ENCODE measurements around the gene SYF2. TPM values are rescaled to one million over a fixed set of nuclear protein-coding genes. Genes with fewer than 3 reads are reported as not detected.

SYF2 gene
- total and polyA plus RNA-seq, 2 experiments from 2014 or later, result 24.6 to 82.6 TPM

- TF ChIP-seq, protein P1, sequence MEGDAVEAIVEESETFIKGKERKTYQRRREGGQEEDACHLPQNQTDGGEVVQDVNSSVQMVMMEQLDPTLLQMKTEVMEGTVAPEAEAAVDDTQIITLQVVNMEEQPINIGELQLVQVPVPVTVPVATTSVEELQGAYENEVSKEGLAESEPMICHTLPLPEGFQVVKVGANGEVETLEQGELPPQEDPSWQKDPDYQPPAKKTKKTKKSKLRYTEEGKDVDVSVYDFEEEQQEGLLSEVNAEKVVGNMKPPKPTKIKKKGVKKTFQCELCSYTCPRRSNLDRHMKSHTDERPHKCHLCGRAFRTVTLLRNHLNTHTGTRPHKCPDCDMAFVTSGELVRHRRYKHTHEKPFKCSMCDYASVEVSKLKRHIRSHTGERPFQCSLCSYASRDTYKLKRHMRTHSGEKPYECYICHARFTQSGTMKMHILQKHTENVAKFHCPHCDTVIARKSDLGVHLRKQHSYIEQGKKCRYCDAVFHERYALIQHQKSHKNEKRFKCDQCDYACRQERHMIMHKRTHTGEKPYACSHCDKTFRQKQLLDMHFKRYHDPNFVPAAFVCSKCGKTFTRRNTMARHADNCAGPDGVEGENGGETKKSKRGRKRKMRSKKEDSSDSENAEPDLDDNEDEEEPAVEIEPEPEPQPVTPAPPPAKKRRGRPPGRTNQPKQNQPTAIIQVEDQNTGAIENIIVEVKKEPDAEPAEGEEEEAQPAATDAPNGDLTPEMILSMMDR (conservative IDR thresholded peaks at IDR 0.05; ENCODE audit: low read depth in 2 of 2), result peak; percentile 38 to 69
- no peak for TF ChIP-seq NANOG (IDR thresholded peaks at IDR 0.05; ENCODE audit: borderline replicate concordance)
- TF ChIP-seq, protein P2, sequence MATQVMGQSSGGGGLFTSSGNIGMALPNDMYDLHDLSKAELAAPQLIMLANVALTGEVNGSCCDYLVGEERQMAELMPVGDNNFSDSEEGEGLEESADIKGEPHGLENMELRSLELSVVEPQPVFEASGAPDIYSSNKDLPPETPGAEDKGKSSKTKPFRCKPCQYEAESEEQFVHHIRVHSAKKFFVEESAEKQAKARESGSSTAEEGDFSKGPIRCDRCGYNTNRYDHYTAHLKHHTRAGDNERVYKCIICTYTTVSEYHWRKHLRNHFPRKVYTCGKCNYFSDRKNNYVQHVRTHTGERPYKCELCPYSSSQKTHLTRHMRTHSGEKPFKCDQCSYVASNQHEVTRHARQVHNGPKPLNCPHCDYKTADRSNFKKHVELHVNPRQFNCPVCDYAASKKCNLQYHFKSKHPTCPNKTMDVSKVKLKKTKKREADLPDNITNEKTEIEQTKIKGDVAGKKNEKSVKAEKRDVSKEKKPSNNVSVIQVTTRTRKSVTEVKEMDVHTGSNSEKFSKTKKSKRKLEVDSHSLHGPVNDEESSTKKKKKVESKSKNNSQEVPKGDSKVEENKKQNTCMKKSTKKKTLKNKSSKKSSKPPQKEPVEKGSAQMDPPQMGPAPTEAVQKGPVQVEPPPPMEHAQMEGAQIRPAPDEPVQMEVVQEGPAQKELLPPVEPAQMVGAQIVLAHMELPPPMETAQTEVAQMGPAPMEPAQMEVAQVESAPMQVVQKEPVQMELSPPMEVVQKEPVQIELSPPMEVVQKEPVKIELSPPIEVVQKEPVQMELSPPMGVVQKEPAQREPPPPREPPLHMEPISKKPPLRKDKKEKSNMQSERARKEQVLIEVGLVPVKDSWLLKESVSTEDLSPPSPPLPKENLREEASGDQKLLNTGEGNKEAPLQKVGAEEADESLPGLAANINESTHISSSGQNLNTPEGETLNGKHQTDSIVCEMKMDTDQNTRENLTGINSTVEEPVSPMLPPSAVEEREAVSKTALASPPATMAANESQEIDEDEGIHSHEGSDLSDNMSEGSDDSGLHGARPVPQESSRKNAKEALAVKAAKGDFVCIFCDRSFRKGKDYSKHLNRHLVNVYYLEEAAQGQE (IDR thresholded peaks at IDR 0.05; ENCODE audit: unreplicated experiment), result no peak
- TF ChIP-seq ZNF331 (CRISPR knock-in tag; IDR thresholded peaks at IDR 0.05; ENCODE audit: low read depth), result no peak
- TF ChIP-seq POLR2AphosphoS5 (IDR thresholded peaks at IDR 0.05; ENCODE audit: low read depth), result peak; percentile 76
- no peak for TF ChIP-seq ZNF114 (CRISPR knock-in tag; IDR thresholded peaks at IDR 0.05)
- TF ChIP-seq JUNB (IDR thresholded peaks at IDR 0.05; ENCODE audit: unreplicated experiment), result no peak
- TF ChIP-seq STAT1 (IDR thresholded peaks at IDR 0.05; ENCODE audit: unreplicated experiment), result no peak
- TF ChIP-seq CREB1 (CRISPR knock-in tag; IDR thresholded peaks at IDR 0.05; ENCODE audit: low read depth), result peak; percentile 72
- no peak for TF ChIP-seq EZH2 (IDR thresholded peaks at IDR 0.05; ENCODE audit: low read depth, unreplicated experiment)
These were observed 7.6 kb upstream of the SYF2 start (continued) for GRCh38 chr1:25239681-25240541.

DNA sequence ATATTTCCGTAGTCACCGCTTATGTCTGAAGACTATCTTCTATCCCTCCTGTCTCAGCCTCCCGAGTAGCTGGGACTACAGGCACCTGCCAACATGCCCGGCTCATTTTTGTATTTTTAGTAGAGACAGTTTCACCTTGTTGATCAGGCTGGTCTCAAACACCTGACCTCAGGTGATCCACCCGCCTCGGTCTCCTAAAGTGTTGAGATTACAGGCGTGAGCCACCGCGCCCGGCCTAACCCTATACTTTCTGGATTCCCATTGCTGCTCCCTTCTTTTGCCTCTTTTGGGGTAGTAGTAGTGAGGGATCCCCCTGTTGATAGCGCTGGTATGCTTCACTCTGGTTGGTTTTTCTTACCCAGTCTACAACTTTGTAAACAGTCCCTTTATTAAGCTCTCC lies 5.7 kb upstream of the SYF2 start:
- Histone ChIP-seq H3K4me2 (no peak overlapping the region), H3K36me3 (ENCODE audit: insufficient read depth) (peaks cover 12% of the 10 kb centered on the region; the same call in 1 of the 2 replicates), H3F3A (replicated peaks; ENCODE audit: low read depth) (peaks cover 11% of the 10 kb centered on the region), H3K79me2 (replicated peaks; ENCODE audit: insufficient read depth) (peaks cover 26% of the 10 kb centered on the region), H3K27ac (ENCODE audit: low read depth) (no peak overlapping the region), H3K9me2 (ENCODE audit: insufficient read depth) (no peaks in the 10 kb centered on the region), H3K4me1 (ENCODE audit: insufficient read depth) (peaks cover 15% of the 10 kb centered on the region), H4K20me1 (replicated peaks; ENCODE audit: insufficient read depth) (no peaks in the 10 kb centered on the region; the same call in 1 of the 2 replicates), H2AFZ (no peak overlapping the region), H3K27me3 (ENCODE audit: insufficient read depth) (no peaks in the 10 kb centered on the region), H3K4me3 (no peak overlapping the region)
- no peaks in the 10 kb centered on the region for H3K9me3 Mint-ChIP-seq
- peaks cover 13% of the 10 kb centered on the region for H3K27me3 Mint-ChIP-seq (ENCODE audit: insufficient read depth, low read depth, poor library complexity)
- H3K4me1 Mint-ChIP-seq, result peaks cover 6% of the 10 kb centered on the region
- DNase-seq (ENCODE audit: low spot score) (no peak), ATAC-seq (no peak)
- no peak overlapping the region for H3K4me3 Mint-ChIP-seq
- peaks cover 24% of the 10 kb centered on the region for H3K36me3 Mint-ChIP-seq (ENCODE audit: low read depth)
- no peak overlapping the region for H3K27ac Mint-ChIP-seq
- TF ChIP-seq, protein P2 (IDR thresholded peaks at IDR 0.05; ENCODE audit: unreplicated experiment), result no peak
